ENCODE measurements around the gene IGF2. TPM values are rescaled to one million over a fixed set of nuclear protein-coding genes. Genes with fewer than 3 reads are reported as not detected.

The IGF2 gene
- total RNA-seq, 1 donor: not detected

- Histone ChIP-seq H3K27me3 (ENCODE audit: insufficient read depth, low read length) (peaks cover 39% of the 10 kb centered on the region), H3K9me3 (ENCODE audit: low read depth, low read length) (no peaks in the 10 kb centered on the region), H3K4me3 (ENCODE audit: low read length) (no peak overlapping the region), H3K4me1 (ENCODE audit: insufficient read depth, low read length) (peaks cover 9% of the 10 kb centered on the region)
These were observed 1.1 kb downstream of the IGF2 start for GRCh38 chr11:2138068-2138430.

GRCh38 chr11:2137202-2138067, 1.8 kb downstream of the IGF2 start:
- Histone ChIP-seq H3K27me3 (ENCODE audit: insufficient read depth, low read length) (peaks cover 33% of the 10 kb centered on the region), H3K9me3 (ENCODE audit: low read depth, low read length) (no peaks in the 10 kb centered on the region), H3K4me3 (ENCODE audit: low read length) (no peak overlapping the region), H3K4me1 (ENCODE audit: insufficient read depth, low read length) (peaks cover 9% of the 10 kb centered on the region)

- H3K4me1 ChIP-seq (ENCODE audit: insufficient read depth, low read length): peaks cover 9% of the 10 kb centered on the region
- H3K27me3 ChIP-seq (ENCODE audit: insufficient read depth, low read length): peaks cover 27% of the 10 kb centered on the region
- H3K4me3 ChIP-seq (ENCODE audit: low read length): no peak overlapping the region
- no peaks in the 10 kb centered on the region for H3K9me3 ChIP-seq (ENCODE audit: low read depth, low read length)
These were observed 2.3 kb downstream of the IGF2 start for GRCh38 chr11:2136952-2137201.

- peaks cover 9% of the 10 kb centered on the region for H3K4me1 ChIP-seq (ENCODE audit: insufficient read depth, low read length)
- H3K4me3 ChIP-seq (ENCODE audit: low read length): no peak overlapping the region
- peaks cover 22% of the 10 kb centered on the region for H3K27me3 ChIP-seq (ENCODE audit: insufficient read depth, low read length)
- no peaks in the 10 kb centered on the region for H3K9me3 ChIP-seq (ENCODE audit: low read depth, low read length)
These were observed 2.8 kb downstream of the IGF2 start for GRCh38 chr11:2136209-2136951.

GRCh38 chr11:2135648-2136201, 3.5 kb downstream of the IGF2 start:
- Histone ChIP-seq H3K4me3 (ENCODE audit: low read length) (no peak overlapping the region), H3K9me3 (ENCODE audit: low read depth, low read length) (no peaks in the 10 kb centered on the region), H3K4me1 (ENCODE audit: insufficient read depth, low read length) (peaks cover 7% of the 10 kb centered on the region), H3K27me3 (ENCODE audit: insufficient read depth, low read length) (peaks cover 16% of the 10 kb centered on the region)

- Histone ChIP-seq H3K27me3 (ENCODE audit: insufficient read depth, low read length) (peaks cover 14% of the 10 kb centered on the region), H3K4me1 (ENCODE audit: insufficient read depth, low read length) (peaks cover 4% of the 10 kb centered on the region), H3K4me3 (ENCODE audit: low read length) (no peak overlapping the region), H3K9me3 (ENCODE audit: low read depth, low read length) (no peaks in the 10 kb centered on the region)
These were observed 4.1 kb downstream of the IGF2 start for GRCh38 chr11:2135018-2135569.

- no peak overlapping the region for H3K4me3 ChIP-seq (ENCODE audit: low read length)
- H3K4me1 ChIP-seq (ENCODE audit: insufficient read depth, low read length): peaks cover 4% of the 10 kb centered on the region
- H3K27me3 ChIP-seq (ENCODE audit: insufficient read depth, low read length): peaks cover 12% of the 10 kb centered on the region
- H3K9me3 ChIP-seq (ENCODE audit: low read depth, low read length): no peaks in the 10 kb centered on the region
These were observed 4.9 kb downstream of the IGF2 start for GRCh38 chr11:2134022-2135010.

GRCh38 chr11:2133241-2134021, 5.8 kb downstream of the IGF2 start:
- Histone ChIP-seq H3K9me3 (ENCODE audit: low read depth, low read length) (no peaks in the 10 kb centered on the region), H3K4me1 (ENCODE audit: insufficient read depth, low read length) (peaks cover 4% of the 10 kb centered on the region), H3K4me3 (ENCODE audit: low read length) (no peak overlapping the region), H3K27me3 (ENCODE audit: insufficient read depth, low read length) (peaks cover 12% of the 10 kb centered on the region)

- no peak overlapping the region for H3K4me3 ChIP-seq (ENCODE audit: low read length)
- no peaks in the 10 kb centered on the region for H3K9me3 ChIP-seq (ENCODE audit: low read depth, low read length)
- H3K27me3 ChIP-seq (ENCODE audit: insufficient read depth, low read length): peaks cover 12% of the 10 kb centered on the region
These were observed 6.3 kb downstream of the IGF2 start for GRCh38 chr11:2132874-2133240.

GRCh38 chr11:2132246-2132645, 6.9 kb downstream of the IGF2 start:
- H3K4me3 ChIP-seq (ENCODE audit: low read length): no peak overlapping the region
- H3K4me1 ChIP-seq (ENCODE audit: insufficient read depth, low read length): no peaks in the 10 kb centered on the region
- peaks cover 10% of the 10 kb centered on the region for H3K27me3 ChIP-seq (ENCODE audit: insufficient read depth, low read length)
- no peaks in the 10 kb centered on the region for H3K9me3 ChIP-seq (ENCODE audit: low read depth, low read length)

More at GRCh38 chr11:2132874-2133240, 6.3 kb downstream of the IGF2 start:
- H3K4me1 ChIP-seq (ENCODE audit: insufficient read depth, low read length): peaks cover 4% of the 10 kb centered on the region

GRCh38 chr11:2131371-2132236, 7.6 kb downstream of the IGF2 start:
- Histone ChIP-seq H3K4me1 (ENCODE audit: insufficient read depth, low read length) (no peaks in the 10 kb centered on the region), H3K4me3 (ENCODE audit: low read length) (no peak overlapping the region), H3K9me3 (ENCODE audit: low read depth, low read length) (no peaks in the 10 kb centered on the region), H3K27me3 (ENCODE audit: insufficient read depth, low read length) (peaks cover 7% of the 10 kb centered on the region)

- H3K27me3 ChIP-seq (ENCODE audit: insufficient read depth, low read length): peaks cover 3% of the 10 kb centered on the region
- H3K9me3 ChIP-seq (ENCODE audit: low read depth, low read length): no peaks in the 10 kb centered on the region
- no peak overlapping the region for H3K4me3 ChIP-seq (ENCODE audit: low read length)
- no peaks in the 10 kb centered on the region for H3K4me1 ChIP-seq (ENCODE audit: insufficient read depth, low read length)
These were observed 8.3 kb downstream of the IGF2 start for GRCh38 chr11:2130881-2131352.

GRCh38 chr11:2129699-2130366, 9.4 kb downstream of the IGF2 start:
- no peaks in the 10 kb centered on the region for H3K9me3 ChIP-seq (ENCODE audit: low read depth, low read length)
- H3K4me3 ChIP-seq (ENCODE audit: low read length): no peak overlapping the region
- no peaks in the 10 kb centered on the region for H3K4me1 ChIP-seq (ENCODE audit: insufficient read depth, low read length)
- H3K27me3 ChIP-seq (ENCODE audit: insufficient read depth, low read length): no peaks in the 10 kb centered on the region

All from mononuclear cell (primary cell).